Liver (tissue), 9 donors: ENCODE data around the gene GRB7. TPM values are rescaled to one million over a fixed set of nuclear protein-coding genes. Genes with fewer than 3 reads are reported as not detected.

Experiments used
- DNase-seq: peaks from one replicate; pipeline ENCODE4 v3.0.0-alpha.2; 2017; ENCODE audit warnings: low spot score
- H3K27ac ChIP-seq, 2 donors: one replicate each; pipeline ENCODE4 v1.7.0; 2013; ENCODE audit warnings: inconsistent platforms in 2 of 2, low read length in 2 of 2, control low read depth in 1 of 2, low read depth in 1 of 2, mild to moderate bottlenecking in 1 of 2
- H3K27me3 ChIP-seq, 4 donors: one replicate each; pipeline versions ENCODE4 v1.6.1 to v1.7.0; 2013; ENCODE audit warnings: low read length in 3 of 4, inconsistent platforms in 1 of 4, mild to moderate bottlenecking in 1 of 4, moderate library complexity in 1 of 4; ENCODE audit not compliant: control insufficient read depth in 4 of 4, insufficient read depth in 4 of 4
- H3K36me3 ChIP-seq, 4 donors: one replicate each; pipeline versions ENCODE4 v1.6.1 to v1.7.0; 2013; ENCODE audit warnings: low read length in 3 of 4, mild to moderate bottlenecking in 3 of 4, low read depth in 1 of 4, moderate library complexity in 1 of 4; ENCODE audit not compliant: control insufficient read depth in 4 of 4, insufficient read depth in 3 of 4
- H3K4me1 ChIP-seq, 4 donors: one replicate each; pipeline versions ENCODE4 v1.6.1 to v1.7.0; 2013; ENCODE audit warnings: low read length in 3 of 4, mild to moderate bottlenecking in 3 of 4, moderate library complexity in 1 of 4; ENCODE audit not compliant: control insufficient read depth in 4 of 4, insufficient read depth in 4 of 4
- H3K4me3 ChIP-seq, 3 donors: one replicate each; pipeline versions ENCODE4 v1.6.1 to v1.7.0; 2013; ENCODE audit warnings: low read length in 3 of 3, control low read depth in 1 of 3, low read depth in 1 of 3, mild to moderate bottlenecking in 1 of 3
- H3K9ac ChIP-seq, 2 donors: one replicate each; pipeline ENCODE4 v1.7.0; 2013; ENCODE audit warnings: low read length in 2 of 2, mild to moderate bottlenecking in 2 of 2, moderate library complexity in 2 of 2, control low read depth in 1 of 2, low read depth in 1 of 2
- H3K9me3 ChIP-seq, 4 donors: one replicate each; pipeline versions ENCODE4 v1.6.1 to v1.7.0; 2013; ENCODE audit warnings: low read length in 3 of 4; ENCODE audit not compliant: control insufficient read depth in 4 of 4
- EGR1 ChIP-seq, 2 donors: IDR thresholded peaks; 2 replicates each; pipeline ENCODE4 v1.6.1; 2016 to 2018; ENCODE audit warnings: antibody characterized with exemption in 2 of 2, low read depth in 2 of 2
- FOXA1 ChIP-seq: IDR thresholded peaks from 2 replicates; pipeline ENCODE4 v1.6.1; 2016; ENCODE audit warnings: antibody characterized with exemption
- FOXA2 ChIP-seq: IDR thresholded peaks from 2 replicates; pipeline ENCODE4 v1.6.1; 2016; ENCODE audit warnings: antibody characterized with exemption
- GABPA ChIP-seq, 2 donors: IDR thresholded peaks in 1 of 2; conservative IDR thresholded peaks in 1 of 2; 2 replicates each; pipeline ENCODE4 v1.6.1; 2016; ENCODE audit warnings: antibody characterized with exemption in 2 of 2, mild to moderate bottlenecking in 1 of 2, moderate library complexity in 1 of 2
- HNF4A ChIP-seq, 2 donors: conservative IDR thresholded peaks; 2 replicates each; pipeline ENCODE4 v1.6.1; 2016; ENCODE audit warnings: antibody characterized with exemption in 2 of 2, mild to moderate bottlenecking in 2 of 2
- HNF4G ChIP-seq: IDR thresholded peaks from 2 replicates; pipeline ENCODE4 v1.6.1; 2016; ENCODE audit warnings: antibody characterized with exemption
- JUND ChIP-seq, 2 donors: IDR thresholded peaks; 2 replicates each; pipeline ENCODE4 v1.6.1; 2016; ENCODE audit warnings: antibody characterized with exemption in 2 of 2
- RXRA ChIP-seq, 2 donors: IDR thresholded peaks; 2 replicates each; pipeline ENCODE4 v1.6.1; 2017 to 2018; ENCODE audit warnings: antibody characterized with exemption in 2 of 2, mild to moderate bottlenecking in 1 of 2
- TAF1 ChIP-seq: conservative IDR thresholded peaks from 2 replicates; pipeline ENCODE4 v1.6.1; 2016; ENCODE audit warnings: antibody characterized with exemption, mild to moderate bottlenecking
- YY1 ChIP-seq: IDR thresholded peaks from 2 replicates; pipeline ENCODE4 v1.6.1; 2016; ENCODE audit warnings: antibody characterized with exemption, mild to moderate bottlenecking
- WGBS: extraction: QIAGEN DNeasy Blood & Tissue Kit; methylation state at CpG from one replicate; pipeline ENCODE4 v1.1.7; 2013; 5-methylcytosine and 5-hydroxymethylcytosine counted together
- polyA plus RNA-seq, 2 donors: library from polyadenylated mRNA; stranded (reverse) in 1 of 2; unstranded in 1 of 2; fragments of 200-250 nt in 1 of 2; fragments of >200 nt in 1 of 2; fragmentation: Nextera tagmentation in 1 of 2; extraction: Ambion mirVana in 1 of 2; gene quantifications; one replicate each; pipeline versions ENCODE4 v1.2.1 to v1.2.3, GENCODE V29; 2013 to 2015
- total RNA-seq, 2 donors: library from RNA; depleted of rRNA; stranded (reverse); fragments of >200 nt; gene quantifications; one replicate each; pipeline ENCODE4 v1.2.3, GENCODE V29; 2014
- TF ChIP-seq, protein P1 (sequence below): IDR thresholded peaks from 2 replicates; pipeline ENCODE4 v1.6.1; 2016; ENCODE audit warnings: antibody characterized with exemption
- TF ChIP-seq, protein P2 (sequence below): IDR thresholded peaks from 2 replicates; pipeline ENCODE4 v1.6.1; 2016; ENCODE audit warnings: antibody characterized with exemption, mild to moderate bottlenecking
- TF ChIP-seq, protein P3 (sequence below): IDR thresholded peaks from 2 replicates; pipeline ENCODE4 v1.6.1; 2016; ENCODE audit warnings: antibody characterized with exemption
- donor health status: healthy.
- donor health status: healthy.
- donor health status: healthy.
- donor health status: healthy.
- donor health status: healthy.

GRB7 gene
- total and polyA plus RNA-seq, 4 donors, result 1.9 to 6.8 (median 2.5) TPM

DNA sequence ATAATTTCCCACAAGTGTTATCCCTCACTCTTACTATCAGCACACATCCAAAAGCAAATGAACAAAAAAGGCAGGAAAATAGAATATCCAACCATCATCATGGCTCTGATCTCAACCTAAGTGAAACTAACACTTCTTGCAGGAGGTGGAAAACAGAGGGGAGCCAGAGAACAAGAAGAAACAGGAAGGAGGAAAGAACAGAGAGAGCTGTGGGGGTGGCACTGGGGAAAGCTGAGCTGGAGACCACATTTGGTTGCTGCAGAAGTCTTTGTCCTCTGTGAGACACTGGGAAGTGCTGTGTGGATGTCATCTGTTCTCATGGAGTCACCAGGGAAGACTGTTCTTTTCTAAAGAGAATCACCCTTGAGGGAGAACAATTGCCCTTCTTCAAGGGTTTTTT lies 34.7 kb downstream of the GRB7 start:
- Histone ChIP-seq H3K9ac (no peak overlapping the region), H3K4me3 (no peak overlapping the region), H3K27me3 (no peaks in the 10 kb centered on the region), H3K27ac (no peak overlapping the region), H3K36me3 (no peaks in the 10 kb centered on the region), H3K4me1 (no peaks in the 10 kb centered on the region), H3K9me3 (no peaks in the 10 kb centered on the region)
- no peak for DNase-seq
- no peak for TF ChIP-seq TAF1
- TF ChIP-seq HNF4G, result no peak
- no peak for TF ChIP-seq RXRA (IDR thresholded peaks at IDR 0.05)
- TF ChIP-seq, protein P1, sequence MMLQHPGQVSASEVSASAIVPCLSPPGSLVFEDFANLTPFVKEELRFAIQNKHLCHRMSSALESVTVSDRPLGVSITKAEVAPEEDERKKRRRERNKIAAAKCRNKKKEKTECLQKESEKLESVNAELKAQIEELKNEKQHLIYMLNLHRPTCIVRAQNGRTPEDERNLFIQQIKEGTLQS, result no peak
- TF ChIP-seq JUND (IDR thresholded peaks at IDR 0.05), result no peak

DNA sequence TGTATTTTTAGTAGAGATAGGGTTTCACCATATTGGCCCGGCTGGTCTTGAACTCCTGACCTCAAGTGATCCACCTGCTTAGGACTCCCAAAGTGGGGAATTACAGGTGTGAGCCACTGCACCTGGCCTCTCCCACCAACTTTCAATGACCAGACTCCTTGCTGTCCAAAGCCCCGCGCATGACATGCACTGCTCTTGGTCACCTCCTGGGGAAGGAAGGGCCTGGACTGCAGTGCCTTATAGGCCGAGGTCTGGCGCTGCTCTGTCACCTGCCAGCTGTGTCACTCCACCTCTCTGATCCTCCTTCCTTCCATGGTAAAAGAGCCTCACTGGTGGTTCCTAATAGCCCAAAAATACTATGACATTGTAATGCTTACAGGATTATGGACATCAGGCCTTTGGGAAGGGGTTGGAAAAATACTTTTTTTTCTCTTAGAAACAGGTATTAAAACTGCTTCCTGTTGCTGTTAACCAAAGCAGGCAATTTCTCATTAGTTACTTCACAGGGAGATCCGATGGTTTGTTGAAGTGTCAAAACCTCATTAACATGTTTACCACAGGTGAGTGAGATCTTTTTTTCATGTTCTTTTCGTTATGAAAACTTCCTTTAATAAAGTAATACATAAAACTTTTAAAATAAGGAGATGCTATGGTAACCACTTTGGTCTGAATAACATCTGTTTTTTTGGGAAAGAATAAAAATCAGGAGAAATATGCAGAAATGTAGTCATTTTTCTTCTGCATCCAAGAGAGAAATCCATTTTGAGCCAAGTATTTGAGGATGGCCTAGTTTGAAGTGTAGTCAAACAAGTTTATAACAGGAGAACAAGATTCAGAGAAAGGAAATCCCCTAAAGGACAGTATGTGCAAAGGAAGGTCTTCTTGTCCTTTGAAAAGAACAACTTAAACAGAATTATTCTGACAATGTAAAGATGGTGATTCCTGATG lies 35.5 kb downstream of the GRB7 start:
- Histone ChIP-seq H3K36me3 (no peaks in the 10 kb centered on the region), H3K9me3 (no peaks in the 10 kb centered on the region), H3K4me1 (no peaks in the 10 kb centered on the region), H3K27ac (peak overlapping the region in 1 of 2 donors; percentile 57), H3K4me3 (no peak overlapping the region), H3K27me3 (no peaks in the 10 kb centered on the region), H3K9ac (peak overlapping the region in 1 of 2 donors; percentile 28)
- DNase-seq, result no peak
- 86% methylated on average over 7 of the region's 7 CpGs for WGBS
- no peak for TF ChIP-seq YY1

DNA sequence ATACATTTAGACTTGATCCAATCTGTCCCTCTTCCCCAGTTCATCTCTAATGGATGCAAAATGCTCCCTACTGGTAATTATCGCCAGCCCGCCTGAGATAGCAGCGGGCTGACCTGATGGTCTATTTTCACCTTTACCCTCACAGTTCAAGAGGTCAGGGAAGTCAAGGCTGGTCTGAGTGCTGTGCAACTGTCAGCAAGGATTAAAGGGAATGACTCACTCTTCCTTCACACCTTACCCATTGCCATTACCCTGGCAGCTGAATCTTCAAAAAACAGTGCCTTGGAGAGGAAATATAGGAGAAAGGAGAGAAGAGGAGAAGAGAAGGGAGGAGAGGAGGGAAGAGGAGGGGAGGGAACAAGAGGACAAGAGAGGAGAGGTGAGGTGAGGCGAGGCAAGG lies 36.3 kb downstream of the GRB7 start:
- WGBS, result 86% methylated on average over 4 of the region's 4 CpGs
- no peak for DNase-seq
- no peaks in the 10 kb centered on the region for H3K9me3 ChIP-seq
- TF ChIP-seq GABPA (IDR thresholded peaks at IDR 0.05 in 1 of 2, conservative IDR thresholded peaks at IDR 0.05 in 1 of 2), result no peak
- no peak overlapping the region for H3K9ac ChIP-seq
- H3K4me1 ChIP-seq, result no peaks in the 10 kb centered on the region
- no peaks in the 10 kb centered on the region for H3K27me3 ChIP-seq
- no peaks in the 10 kb centered on the region for H3K36me3 ChIP-seq
- H3K4me3 ChIP-seq, result no peak overlapping the region
- H3K27ac ChIP-seq, result peak overlapping the region in 1 of 2 donors; percentile 52

DNA sequence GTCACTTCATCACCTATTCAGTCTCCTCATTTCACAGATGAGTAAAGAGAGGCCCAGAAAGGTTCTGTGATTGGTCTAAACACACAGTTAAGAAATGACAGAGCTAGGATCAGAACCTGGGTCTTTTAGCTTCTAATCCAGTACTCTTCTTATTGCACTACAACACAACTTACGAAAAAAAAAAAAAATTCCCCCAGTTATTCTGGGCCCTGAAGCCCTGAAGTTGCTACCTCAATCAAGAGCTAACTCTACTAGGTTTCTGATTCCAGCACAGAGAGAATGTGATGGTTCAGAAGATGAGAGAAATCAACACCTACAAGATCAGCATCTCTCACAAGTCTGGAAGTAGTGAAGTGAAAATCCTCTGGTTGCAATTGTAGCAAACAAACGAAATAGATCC lies 37.3 kb downstream of the GRB7 start:
- H3K36me3 ChIP-seq, result no peaks in the 10 kb centered on the region
- H3K27me3 ChIP-seq, result no peaks in the 10 kb centered on the region
- peak overlapping the region in 1 of 2 donors; percentile 53 for H3K9ac ChIP-seq
- no peak overlapping the region for H3K4me3 ChIP-seq
- DNase-seq, result no peak
- 91% methylated on average over 2 of the region's 2 CpGs for WGBS
- peak overlapping the region in 1 of 2 donors; percentile 46 for H3K27ac ChIP-seq
- H3K4me1 ChIP-seq, result no peaks in the 10 kb centered on the region
- H3K9me3 ChIP-seq, result no peaks in the 10 kb centered on the region
- no peak for TF ChIP-seq HNF4G
- TF ChIP-seq FOXA1, result no peak
- no peak for TF ChIP-seq GABPA (IDR thresholded peaks at IDR 0.05 in 1 of 2, conservative IDR thresholded peaks at IDR 0.05 in 1 of 2)
- TF ChIP-seq, protein P2, sequence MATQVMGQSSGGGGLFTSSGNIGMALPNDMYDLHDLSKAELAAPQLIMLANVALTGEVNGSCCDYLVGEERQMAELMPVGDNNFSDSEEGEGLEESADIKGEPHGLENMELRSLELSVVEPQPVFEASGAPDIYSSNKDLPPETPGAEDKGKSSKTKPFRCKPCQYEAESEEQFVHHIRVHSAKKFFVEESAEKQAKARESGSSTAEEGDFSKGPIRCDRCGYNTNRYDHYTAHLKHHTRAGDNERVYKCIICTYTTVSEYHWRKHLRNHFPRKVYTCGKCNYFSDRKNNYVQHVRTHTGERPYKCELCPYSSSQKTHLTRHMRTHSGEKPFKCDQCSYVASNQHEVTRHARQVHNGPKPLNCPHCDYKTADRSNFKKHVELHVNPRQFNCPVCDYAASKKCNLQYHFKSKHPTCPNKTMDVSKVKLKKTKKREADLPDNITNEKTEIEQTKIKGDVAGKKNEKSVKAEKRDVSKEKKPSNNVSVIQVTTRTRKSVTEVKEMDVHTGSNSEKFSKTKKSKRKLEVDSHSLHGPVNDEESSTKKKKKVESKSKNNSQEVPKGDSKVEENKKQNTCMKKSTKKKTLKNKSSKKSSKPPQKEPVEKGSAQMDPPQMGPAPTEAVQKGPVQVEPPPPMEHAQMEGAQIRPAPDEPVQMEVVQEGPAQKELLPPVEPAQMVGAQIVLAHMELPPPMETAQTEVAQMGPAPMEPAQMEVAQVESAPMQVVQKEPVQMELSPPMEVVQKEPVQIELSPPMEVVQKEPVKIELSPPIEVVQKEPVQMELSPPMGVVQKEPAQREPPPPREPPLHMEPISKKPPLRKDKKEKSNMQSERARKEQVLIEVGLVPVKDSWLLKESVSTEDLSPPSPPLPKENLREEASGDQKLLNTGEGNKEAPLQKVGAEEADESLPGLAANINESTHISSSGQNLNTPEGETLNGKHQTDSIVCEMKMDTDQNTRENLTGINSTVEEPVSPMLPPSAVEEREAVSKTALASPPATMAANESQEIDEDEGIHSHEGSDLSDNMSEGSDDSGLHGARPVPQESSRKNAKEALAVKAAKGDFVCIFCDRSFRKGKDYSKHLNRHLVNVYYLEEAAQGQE, result no peak
- no peak for TF ChIP-seq EGR1 (IDR thresholded peaks at IDR 0.05; ENCODE audit: low read depth in 2 of 2)
- no peak for TF ChIP-seq HNF4A (conservative IDR thresholded peaks at IDR 0.05)
- TF ChIP-seq RXRA (IDR thresholded peaks at IDR 0.05), result no peak
- no peak for TF ChIP-seq TAF1
- TF ChIP-seq FOXA2, result no peak
- TF ChIP-seq JUND (IDR thresholded peaks at IDR 0.05), result no peak
- no peak for TF ChIP-seq YY1
- TF ChIP-seq, protein P3, sequence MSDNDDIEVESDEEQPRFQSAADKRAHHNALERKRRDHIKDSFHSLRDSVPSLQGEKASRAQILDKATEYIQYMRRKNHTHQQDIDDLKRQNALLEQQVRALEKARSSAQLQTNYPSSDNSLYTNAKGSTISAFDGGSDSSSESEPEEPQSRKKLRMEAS, result no peak
